HuH-7.5 (cell line): ENCODE data around the gene ZNF354C.

Source experiments
- DNase-seq: peaks from one replicate; pipeline ENCODE4 v3.0.0; 2011; ENCODE audit warnings: low spot score

ZNF354C gene

DNA sequence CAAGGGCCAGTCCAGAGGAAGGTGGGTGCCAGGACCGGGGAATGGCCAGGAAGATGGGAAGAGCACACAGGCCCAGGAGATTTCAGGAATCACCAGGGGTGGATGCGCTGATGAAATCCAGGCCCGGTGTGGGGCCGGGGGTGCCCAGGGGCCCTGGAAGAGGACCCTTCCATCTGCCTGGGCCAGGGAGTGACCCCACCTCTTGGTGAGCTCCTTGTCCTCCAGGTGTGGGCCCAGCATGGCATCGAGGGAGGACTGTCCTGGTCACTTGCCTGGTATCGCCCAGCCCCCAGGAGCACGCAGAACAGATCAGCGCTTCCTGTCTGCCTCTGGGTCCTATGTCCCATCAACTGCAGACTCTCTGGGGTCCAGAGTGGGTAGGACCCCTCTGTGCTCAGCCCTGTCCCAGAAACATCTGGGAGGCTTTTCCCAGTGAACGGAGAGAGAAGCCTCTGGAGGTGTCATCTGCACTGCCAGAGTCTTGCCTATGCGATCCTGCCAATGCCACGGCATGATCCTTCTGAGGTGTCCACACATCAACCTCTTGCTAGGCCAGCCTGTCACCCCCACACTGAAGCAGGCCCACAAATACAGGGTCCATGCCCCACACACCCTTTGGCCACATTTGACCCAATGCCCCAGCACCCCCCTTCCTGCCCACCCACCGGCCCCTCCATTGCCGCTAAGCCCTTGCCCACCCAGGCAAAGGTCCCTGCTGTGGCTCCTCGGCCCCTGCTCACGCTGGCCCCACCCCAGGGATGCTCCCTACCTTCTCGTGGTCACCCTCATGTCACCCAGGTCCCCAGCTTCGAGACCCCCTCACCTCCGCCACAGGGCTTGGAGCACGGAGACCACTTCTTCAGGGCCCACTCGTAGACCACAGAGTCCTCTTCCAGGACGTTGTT lies 67.2 kb downstream of the ZNF354C start:
- no peak for DNase-seq

DNA sequence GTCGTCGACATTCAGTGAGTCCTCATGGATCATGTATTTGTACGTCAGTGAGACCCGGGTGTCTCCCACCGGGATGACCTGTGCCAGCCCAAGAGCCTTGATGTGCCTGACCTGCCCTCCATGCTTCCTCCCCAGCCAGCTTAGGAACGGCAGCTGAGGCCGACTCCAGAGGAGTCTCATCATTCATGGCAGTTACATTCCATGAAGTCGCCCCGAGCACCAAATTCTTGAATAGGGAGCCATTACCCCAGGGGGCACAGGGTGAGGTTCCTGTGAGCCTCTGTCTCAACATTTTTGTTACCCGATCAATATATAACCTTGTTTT lies 67.8 kb downstream of the ZNF354C start:
- no peak for DNase-seq

- no peak for DNase-seq
These were observed 68.8 kb downstream of the ZNF354C start for GRCh38 chr5:179128976-179129375.

GRCh38 chr5:179129607-179130071 lies 69.5 kb downstream of the ZNF354C start:
- DNase-seq = no peak

DNA sequence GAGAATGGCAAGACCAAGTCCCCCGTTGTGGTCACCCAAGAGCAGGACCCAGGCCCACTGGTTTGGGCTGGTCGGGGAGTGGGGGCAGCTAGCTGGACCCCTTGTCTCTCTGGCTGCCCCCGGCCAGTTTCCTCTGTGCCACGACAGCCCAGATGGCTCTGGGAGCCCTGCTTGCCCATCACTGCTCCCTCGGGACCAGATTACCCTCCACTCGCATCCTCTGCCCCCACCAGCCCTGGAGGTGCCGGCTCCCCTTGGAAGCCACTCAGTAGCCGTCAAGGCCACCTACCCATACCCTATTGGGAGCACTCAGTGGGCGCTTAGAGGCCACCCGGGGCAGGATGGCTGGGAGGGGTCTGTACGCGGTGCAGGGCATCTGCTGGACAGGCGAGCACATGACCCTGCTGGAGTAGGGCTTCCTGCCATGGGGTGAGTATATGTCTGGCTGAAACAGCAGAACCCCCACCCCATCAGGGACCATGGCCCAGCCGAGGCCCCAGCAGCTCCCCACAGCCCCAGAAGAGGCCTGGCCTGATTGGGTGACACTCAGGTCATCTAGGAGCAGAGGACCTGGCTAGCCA lies 70.0 kb downstream of the ZNF354C start:
- DNase-seq = no peak

- DNase-seq = no peak
These were observed 71.2 kb downstream of the ZNF354C start for GRCh38 chr5:179131321-179131835.

DNA sequence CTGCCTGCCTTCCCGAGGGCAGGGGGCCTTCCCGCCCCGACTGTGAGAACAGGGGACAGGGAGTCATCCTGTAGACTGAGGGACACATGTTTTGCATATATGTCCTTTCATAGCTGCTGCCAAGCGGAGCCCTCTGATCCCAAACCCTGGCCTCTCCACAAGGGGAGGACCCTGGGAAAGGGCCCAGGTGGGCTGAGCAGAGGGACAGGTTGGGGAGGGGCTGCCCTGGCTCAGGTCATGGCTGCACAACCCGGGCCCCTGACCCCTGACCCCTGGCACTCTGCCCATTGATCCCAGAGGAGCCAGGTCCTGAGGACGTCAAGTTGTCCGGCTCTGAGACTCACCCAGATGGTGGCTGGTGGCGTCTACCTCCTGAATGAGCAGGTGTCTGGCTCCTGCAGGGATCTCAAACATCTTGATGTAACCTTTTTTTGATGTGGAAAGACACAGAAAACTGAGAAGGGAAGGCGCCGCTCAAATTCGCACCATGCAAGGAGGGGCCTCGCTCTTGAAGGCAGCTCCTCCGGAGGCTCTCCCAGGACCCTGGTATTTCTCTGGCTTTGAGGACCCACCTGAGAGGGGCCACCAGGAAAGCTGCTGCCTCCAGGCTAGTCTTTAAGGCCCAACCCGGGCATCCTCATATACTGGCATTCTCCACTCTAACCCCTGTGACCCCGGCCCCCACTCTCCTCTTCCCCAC lies 71.9 kb downstream of the ZNF354C start:
- DNase-seq = no peak

DNA sequence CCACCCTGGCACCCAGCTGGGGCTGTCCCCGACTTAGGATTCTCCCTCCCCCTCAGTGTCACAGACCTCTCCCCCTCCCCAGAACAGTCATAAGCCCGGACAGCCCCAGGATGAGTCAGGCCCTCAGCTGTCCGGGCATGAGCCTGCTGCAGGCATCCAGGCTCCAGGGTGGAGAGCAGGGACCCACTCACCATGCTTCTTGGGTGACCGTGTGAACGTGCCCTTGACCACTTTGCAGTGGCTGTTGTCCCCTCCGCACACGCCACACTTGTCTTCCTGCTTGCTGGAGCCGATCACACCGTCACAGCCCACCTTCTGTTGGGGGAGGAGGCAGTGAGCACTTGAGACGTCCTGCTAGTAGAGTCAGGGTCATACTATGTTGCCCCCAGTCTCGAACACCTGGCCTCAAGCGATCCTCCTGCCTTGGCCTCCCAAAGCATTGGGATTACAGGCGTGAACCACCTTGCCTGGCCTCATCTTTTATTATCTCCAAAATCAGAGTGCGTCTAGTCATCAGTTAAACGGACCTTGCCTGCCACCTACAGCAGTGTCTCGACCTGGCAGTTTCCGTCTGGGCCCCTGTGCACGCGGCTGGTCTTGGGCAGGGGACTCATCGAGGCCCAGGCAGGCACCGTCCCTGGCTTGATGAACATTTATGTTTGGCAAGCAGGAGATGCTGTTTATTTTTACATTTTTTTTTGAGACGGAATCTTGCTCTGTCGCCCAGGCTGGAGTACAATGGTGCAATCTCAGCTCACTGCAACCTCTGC lies 72.6 kb downstream of the ZNF354C start:
- DNase-seq = no peak
